Cerebellar cortex (tissue), 1 donor: Measurements from ENCODE around the gene GLIS1.

Experiments
- DNase-seq: peaks from one replicate; pipeline ENCODE4 v3.0.0-alpha.2; 2015; ENCODE audit warnings: low spot score

GLIS1 gene

DNA sequence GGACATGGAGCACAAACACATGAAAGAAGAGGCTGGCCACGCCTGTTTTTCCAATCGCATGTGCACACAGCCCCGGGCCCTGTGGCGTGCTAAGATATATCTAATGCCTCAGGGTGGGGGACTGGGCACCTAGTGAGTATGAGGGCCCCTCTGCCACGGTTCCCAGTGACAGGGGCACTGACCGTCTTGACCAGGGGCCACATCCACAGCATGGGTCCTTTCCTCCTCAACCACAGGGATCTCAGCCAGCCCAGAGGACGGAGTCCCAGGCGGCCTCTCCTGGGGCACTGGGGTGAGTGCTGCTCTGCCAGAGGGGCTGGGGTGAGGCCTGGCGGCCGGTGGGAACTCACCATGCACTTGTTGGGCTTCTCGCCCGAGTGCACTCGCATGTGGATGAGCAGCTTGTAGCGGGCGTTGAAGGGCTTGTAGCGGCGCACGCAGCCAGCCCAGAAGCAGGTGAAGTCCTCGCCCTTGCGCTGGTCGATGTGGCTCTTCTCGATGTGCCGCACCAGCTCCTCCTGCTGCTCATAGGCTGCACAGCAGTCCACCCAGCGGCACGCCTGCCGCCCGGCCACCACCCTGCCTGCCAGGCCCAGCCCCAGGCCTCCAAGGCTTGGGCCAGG, 145.1 kb downstream of the GLIS1 start:
- DNase-seq: no peak

DNA sequence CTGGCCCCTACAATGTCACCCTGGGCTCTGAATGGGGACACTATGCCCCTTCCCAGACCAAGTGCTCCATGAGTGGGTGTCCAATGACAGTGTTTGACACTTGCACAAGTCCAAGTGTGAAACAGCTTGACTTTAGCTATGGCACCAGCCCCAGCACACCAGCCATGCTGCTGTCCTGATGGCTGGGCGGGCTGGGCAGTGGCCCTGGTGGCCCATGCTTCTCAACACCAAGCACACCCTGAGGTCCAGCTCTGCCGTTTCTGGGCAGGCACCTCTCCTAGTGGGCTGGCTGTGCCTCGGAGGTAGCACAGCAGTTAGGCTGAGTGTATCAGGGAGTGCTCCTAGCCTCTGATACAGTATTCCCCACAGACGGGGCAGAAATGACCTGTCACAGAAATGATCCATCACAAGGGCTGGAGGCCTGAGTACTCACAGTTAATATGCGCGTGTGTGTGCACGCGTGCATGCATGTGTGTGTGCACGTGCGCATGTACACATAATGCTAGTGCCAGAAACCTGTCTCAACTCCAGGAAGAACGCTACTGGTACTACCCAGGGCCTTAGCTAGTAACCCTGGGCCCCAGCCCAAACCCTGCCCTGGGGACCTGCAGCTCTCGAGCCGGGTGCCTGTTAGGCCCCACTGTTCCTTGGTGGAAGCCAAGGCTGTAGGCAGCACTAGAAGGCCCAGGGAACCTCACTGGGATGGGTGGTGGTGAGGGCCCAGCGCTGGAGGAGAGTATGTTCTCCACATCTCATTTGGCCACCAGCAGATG, 145.8 kb downstream of the GLIS1 start:
- no peak for DNase-seq

DNA sequence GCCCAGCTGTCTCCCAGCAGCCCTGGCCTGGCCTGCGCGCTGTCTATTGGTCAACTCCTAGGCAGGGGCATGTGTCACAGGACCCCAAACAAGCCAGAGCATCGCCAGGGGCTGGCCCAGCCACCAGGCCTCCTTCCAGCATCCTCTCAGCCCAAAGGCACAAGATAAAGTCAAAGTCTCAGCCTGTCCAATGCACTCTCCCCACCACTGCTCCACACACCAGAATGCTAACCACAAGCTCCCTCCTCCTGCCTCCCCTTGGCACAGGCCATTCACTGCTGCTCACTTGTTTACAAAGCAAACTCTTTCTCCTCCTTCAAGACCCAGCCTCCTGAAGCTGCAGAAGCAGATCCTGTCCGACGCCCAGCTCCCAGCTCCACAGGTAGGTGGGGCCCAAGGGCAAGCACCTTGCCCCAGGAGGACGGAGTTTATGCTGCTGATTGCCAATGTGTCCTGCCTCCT, 146.4 kb downstream of the GLIS1 start:
- DNase-seq: no peak

DNA sequence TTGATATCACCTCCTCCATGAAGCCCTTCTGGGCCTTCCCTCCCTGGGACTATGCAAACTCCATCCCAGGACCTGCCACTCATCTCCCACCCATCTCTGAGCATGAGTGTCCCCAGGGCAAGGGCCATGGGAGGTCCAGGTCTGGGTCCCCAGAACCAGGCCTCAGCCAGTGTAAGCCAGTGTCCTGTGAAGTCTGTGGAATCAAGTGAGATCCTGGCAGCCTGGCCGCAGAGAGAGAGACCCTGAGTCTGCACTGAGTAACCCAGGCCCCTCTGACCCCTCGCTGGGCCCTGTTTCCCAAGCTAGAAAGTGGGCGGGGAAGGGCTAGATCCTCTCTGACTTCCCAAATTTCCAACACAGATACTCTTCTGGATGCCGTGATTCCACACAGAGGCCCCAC, 147.0 kb downstream of the GLIS1 start:
- no peak for DNase-seq

DNA sequence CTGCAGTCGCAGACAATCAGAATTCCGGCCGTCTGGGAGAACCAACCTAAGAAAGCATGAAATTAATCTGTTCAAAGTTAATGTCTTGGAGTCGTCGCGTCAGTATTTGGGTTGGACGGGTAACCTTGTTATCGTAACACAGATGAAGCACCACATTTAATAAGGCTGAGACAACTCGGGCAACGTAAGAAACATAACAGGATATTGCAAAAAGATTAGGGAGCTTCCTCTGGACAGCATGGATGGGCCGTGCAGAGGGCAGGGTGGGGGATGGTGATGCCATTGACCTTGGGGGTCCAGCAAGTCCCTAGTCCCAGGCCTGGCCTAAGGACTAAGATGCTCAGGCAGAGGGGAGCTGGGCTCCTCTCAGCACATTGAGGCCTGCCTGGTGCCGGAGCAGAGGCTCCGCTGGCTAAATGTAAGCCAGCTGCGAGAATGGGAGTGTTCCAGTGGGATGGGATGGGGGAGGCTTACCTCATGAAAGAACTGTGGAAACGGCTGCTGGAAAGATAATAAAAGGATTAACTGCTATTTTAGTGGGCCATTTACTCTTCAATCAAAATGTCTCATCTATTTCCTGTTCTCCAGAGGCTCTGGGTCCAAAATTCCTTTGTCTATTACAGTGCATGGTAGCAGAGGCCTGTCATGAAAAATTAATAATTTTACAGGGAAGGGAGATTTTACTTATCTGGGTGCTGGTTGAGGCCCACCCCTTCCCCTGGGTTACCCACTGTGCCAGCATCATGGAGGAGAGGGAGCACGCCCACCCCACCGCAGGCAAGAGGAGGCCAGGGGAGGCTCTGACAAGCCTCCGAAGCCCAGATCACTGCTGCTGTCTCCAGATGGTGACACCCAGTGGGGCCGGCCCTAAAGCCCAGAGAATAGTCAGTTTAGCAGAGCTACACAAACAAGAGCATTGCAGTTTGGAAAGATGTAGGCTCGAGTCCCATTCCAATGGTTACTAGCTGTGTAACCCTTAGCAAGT, 148.1 kb downstream of the GLIS1 start:
- DNase-seq: no peak

DNA sequence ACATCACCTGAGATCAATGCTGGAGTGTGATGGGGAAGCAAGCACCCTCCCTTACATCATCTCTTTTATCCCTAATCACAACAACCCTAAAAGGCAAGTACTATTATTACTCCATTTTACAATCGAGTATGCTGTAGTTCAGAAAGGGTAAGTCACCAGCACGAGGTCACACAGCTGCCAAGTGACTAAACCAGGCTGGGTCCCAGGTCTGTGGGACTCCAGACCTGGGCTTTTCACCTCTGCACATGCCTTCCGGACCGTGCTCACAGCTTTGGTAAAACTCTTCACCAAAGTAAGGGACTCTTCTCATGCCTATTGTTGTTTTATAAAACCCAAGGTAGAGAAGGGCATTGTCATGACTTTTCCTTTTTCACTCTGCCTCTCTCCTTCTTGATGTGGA, 148.9 kb downstream of the GLIS1 start:
- DNase-seq: no peak

DNA sequence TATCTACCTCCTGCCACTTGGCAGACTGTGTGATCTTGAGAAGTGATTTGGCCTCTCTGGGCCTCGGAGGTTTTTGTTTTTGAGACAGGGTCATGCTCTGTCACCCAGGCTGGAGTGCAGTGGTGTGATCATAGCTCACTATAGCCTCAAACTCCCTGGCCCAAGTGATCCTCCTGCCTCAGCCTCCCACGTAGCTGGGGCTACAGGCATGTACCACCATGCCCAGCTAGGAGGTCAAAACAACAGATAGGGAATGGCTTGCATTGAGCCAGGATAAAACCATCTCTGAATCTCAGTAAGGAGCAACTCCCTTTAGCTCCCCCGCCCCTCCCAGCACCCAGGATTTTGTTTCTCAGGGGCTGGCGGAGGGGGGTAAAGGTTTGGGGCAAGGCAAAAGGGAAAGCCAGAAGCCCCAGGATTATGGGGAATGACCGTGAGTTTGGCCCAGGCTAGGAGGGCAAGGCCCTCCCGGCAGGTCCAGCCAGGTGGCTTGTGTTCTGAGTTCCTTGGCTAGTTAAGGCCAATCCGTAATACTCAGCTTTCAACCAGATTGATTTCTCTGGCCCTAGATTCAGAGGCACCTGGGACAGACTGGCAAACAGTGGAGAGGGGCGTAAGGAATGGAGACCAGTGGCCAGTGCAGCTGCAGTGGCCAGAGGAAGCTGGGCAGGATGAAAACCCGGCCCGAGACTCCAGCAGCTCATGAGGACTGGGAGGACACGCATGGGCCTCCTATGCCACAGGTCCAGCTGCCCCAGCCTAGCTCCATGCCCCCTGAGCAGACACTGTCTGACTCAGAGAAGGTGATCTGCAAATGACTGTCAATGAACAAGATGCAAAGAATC, 149.7 kb downstream of the GLIS1 start:
- DNase-seq: no peak

DNA sequence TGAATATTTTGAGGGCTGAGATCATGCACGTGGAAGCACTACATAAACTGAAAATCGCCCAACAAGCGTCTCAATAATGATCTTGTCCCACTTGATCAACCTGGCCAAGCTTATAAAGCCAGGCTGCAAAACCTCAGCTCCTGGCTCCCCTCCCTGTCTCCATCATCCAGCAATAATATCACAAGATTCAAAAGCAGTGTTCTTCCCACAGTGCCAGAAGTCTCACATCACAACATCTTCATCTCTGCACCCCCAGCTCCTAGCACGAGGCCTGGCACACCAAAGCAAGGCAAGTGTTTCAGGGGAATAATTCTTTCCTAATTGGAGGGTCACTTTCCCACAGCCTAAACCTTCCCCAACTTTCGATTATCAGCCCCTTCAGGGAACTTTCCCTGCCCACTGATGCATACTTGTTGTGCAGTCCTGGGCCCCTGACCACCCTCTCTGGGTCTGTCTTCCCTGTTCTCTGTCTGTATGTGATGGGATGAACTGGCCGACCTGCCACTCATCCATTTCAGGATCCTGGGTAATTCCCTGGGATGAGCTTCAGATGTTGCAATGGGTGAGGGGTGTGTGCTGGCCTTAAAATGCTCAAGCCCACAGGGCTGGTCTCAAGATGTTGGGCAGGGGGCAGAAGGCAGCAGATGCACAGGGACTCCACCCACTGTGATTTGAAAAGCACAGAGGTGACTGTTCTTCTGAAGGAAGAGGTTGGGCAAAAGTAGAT, 150.7 kb downstream of the GLIS1 start:
- DNase-seq: no peak

DNA sequence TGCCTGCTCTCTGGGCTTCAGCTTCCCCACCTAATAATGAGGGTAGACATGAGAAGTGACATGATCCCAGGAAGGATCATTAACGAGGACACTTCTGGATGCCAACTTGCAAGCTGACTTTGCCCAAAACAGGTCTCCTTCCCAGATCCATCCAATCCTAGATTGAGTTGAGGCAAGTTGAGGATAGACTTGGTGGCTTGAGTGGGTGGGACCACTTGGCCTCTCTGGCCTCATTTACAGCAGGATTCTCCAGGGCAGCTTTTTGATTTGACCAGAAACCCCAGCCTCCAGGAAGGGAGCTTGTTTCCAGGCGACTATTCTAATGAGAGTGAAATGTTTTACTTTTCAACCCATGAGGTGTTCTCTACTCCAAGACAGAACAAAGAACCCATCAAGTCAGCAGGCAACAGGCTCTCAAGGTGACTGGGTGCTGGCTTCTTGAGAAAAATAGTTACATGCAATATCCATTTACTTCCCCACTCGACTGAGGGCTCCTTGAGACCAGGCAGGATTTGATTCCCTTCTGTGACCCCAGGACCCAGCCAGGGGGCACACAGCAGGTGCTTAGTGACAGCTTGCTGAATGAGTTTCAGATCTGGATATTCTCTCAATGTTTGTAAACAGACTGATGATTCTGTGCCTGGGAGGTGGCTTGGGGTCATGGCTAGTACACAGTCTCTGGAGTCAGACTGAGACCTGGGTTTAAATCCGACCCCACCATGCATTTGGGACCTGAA, 151.5 kb downstream of the GLIS1 start:
- DNase-seq: no peak

DNA sequence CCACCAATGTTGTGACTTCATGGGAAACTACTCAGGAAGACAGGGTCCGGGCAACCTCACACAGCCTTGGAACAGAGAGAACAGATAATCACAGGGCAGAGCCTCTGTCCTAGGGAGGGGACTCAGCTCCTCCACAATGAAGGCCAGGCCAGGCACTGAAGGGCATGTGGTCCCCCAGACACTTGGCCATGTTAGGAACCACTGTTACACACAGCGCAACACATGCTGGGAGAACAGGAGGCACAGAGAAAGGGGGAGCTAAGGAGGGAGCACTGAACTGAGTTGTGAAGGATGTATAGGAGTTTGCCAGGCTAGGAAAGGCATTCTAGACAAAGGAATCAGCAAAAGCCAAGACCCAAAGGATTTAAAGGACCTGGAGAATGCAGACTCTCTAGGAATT, 152.2 kb downstream of the GLIS1 start:
- DNase-seq: no peak

DNA sequence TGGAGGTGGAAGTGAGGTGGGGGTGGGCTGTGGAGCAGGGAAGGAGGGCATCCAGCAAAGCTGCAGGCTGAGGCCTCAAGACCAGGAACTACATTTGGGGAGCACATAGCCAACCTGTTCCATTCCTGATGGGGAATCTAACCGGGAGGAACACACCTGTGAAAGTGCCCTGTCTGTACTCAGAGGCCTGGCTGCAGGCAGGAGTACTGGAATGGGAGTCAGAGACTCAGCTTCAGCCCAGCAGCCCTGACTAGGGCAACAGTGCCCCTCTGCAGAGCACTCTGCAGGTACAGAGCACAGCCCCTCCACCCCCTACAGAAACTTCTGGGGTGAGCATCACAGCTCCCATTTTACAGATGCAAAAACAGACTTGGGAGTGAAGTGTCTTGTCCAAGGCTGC, 153.4 kb downstream of the GLIS1 start:
- no peak for DNase-seq

DNA sequence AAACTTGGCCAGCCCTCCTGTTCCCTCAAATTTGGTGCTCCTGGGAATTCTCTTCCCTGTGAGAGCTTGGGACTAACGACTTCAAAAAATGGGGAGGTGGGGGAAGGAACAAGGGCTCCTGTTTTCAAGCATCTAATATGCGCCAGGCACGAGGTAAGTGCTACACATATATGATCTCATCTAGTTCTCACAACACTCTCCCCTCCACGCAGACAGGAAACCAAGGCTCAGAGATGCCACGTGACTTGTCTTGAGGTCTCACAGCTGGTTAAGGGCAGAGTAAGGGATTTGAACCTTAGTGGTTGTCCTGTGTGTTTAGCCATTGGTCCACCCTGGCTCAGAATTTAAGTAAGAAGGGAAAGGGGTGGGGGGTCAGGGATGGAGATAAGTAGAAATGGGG, 153.8 kb downstream of the GLIS1 start:
- DNase-seq: no peak

DNA sequence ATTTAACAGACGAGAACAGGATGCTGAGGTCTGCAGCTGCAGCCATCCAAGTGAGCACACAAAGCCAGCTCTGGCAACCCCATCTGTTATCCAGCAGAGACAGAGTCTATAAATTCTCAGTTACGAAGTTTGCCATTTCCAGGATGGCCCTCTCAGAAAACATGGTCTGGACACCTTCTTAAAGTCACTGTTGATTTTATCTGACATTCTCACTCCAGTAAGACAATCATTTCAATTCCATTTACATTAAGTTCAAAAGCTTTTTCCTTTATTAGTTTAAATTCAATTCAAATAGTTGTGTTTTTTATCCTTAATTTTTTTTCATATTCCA, 154.2 kb downstream of the GLIS1 start:
- no peak for DNase-seq

DNA sequence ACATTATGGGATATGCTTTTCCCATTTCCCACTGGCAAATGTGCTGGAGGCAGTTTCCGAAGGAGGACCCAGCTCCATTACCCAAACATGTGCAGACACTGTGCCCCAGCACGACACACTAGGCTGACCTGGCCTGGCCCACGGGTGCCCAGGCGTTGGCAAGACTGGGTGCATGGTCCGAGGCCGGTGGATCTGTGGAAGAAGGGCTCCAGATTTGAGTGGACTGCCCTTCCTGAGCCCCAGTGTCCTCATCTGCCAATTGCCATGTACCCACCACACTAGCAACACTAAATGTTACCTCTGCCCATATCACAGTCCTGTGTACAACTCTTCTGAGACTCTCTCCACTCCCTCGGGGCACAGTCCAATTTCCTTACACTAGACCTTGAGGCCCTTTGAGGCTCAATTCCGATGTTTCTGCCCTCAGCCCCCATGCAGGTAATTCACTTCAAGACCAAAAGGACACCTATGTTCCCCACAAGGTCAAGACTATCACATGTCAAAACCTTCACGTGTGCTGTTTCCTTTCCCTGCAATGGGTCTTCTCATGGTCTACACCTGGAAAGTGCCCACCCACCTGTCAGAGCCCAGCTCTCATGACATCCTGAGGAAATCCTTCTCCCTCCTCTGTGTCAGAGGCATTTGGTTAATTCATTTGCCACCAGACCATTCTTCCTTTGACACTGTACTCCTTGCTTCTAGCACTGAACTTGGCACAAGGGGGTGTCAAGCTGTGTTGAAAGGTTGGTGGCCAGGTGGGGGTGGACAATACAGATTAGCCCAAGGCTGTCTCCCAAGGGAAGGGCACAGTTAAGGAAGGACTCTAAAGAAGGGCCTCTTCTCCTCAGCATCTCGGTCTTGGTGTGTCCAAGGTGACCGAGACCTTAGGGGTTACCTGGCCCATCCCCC, 154.8 kb downstream of the GLIS1 start:
- DNase-seq: no peak

DNA sequence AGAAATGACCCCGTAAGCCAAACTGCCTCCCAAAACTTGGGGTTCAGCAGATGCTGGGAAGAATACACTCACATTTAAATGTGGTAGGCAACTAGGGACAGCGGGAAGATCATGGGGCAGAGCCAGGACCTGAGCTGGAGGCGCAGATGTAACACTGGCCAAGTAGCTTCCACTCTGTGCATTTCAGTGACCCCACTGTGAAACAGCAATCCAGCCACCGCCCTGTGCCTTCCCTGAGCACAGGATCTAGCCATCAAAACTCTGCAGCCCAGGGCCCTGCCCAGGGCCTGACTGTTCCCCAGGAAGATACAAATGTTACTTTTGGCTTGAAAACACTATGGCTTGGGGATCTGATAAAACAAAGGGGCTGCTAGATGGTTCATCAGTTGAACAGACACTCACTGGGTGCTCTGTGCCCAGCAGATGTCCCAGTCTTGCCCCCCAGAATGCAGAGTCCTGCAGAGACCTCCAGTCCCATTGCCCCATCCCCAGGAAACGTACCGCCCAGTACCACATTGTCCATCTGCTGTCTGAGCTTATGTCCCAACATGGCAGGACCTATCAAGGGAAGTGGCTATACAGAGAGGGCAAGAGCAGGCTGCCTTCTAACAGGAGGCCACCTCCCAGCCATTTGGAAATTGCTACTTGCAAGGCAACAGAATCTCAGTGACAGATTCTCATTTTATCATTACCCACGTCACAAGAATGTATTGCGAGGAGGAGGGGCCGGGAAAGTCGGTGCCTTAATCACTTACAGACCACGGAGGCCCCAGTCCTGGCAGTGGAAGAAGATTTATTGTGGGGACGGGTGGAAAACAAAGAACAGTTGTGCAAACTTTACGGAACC, 155.7 kb downstream of the GLIS1 start:
- DNase-seq: no peak

DNA sequence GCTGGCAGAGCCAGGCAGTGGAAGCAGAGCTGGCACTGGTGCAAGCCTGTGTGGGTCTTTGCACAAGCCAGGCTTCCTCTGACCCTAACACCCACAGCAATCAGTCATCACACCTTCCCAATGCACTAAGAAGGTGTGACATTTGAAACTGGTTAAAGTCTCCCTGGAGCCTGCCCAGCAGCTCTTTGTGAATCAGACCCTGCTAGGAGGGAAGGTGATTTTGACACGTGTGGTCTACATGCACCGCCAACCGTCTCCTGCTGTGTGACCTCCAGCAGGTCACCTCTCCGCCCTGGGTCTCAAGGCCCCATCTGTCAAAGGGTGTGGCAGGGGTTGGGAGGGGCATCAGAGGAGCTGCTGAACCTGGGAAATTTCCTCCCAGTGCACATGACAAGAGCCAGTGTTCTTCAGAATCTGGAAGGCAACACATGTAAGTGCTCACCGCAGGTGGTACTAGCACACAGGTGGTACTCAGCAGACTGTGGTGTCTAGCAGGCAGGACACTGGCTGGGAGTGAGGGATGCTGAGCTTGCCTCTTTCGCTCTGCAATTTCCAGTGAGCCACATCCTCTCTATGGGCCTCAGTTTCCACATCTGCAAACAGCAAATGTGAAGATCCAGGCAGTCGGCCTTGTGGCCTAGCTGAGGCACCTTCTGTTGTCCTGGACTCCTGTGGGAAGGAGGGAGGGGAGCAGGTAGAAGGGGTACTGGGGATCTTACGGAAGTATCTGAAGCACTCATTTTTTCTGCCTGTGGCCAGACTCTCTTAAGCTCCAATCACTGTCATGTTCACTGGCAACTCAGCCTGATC, 156.5 kb downstream of the GLIS1 start:
- peak; percentile 16 for DNase-seq

DNA sequence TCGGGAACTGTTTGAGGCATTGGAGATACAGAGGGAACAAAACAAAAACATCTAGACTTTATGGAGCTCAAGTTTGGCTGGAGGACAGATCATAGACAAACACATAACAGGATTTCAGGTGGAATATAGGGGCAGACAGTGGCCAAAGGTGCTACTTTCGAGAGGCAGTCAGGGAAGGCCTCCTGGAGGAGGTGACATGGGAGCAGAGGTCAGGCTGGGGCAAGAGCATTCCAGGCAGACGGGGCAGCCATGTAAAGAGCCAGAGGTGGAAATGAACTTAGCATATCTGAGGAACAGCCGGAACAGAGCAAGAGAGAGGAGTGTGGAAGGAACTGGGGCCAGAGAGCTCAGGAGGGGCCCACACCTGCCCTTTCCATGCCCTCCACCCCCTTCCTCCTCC, 157.5 kb downstream of the GLIS1 start:
- DNase-seq: no peak
